ENCODE measurements around the gene POU5F2. TPM values are rescaled to one million over a fixed set of nuclear protein-coding genes. Genes with fewer than 3 reads are reported as not detected.

POU5F2 gene
- total RNA-seq, 4 donors from 2014 or later, result 4.7 to 9.4 (median 6.0) TPM

DNA sequence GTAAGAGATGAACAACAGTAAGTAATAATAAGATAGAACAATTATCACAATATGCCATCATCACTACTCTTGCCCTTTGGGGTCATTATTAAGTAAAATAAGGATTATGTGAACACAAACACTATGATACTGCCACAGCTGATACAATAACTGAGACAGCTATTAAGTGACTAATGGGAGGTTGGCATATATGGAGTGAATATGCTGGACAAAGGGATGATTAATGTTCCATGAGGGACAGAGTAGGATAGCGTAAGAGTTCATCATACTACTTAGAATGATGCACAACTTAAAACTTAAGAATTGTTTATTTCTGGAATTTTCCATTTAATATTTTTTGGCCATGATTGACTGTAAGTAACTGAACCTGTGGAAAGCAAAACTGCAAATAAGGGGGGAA, 16.6 kb downstream of the POU5F2 start:
- Histone ChIP-seq H3K4me3 (replicated peaks in 1 of 3) (no peak overlapping the region), H3K27me3 (no peaks in the 10 kb centered on the region), H3K4me1 (no peaks in the 10 kb centered on the region), H3K27ac (no peak overlapping the region), H3K9me3 (no peaks in the 10 kb centered on the region), H3K36me3 (no peaks in the 10 kb centered on the region)
- WGBS, 2 donors, result 94 to 96% methylated on average over 1 of the region's 1 CpG
- intact Hi-C loops (cut with DNase I), result no loop called here
- no peak for DNase-seq
- TF ChIP-seq CTCF (IDR thresholded peaks at IDR 0.05) (no peak), POLR2A (IDR thresholded peaks at IDR 0.05) (no peak)

GRCh38 chr5:93723681-93724080, 17.7 kb downstream of the POU5F2 start:
- H3K4me3 ChIP-seq (replicated peaks in 1 of 3), result no peak overlapping the region
- DNase-seq, result no peak
- TF ChIP-seq POLR2A (IDR thresholded peaks at IDR 0.05) (no peak), CTCF (IDR thresholded peaks at IDR 0.05) (no peak)
- no peaks in the 10 kb centered on the region for H3K9me3 ChIP-seq
- no peaks in the 10 kb centered on the region for H3K27me3 ChIP-seq
- H3K4me1 ChIP-seq, result no peaks in the 10 kb centered on the region
- 84 to 87% methylated on average over 4 of the region's 4 CpGs for WGBS, 2 donors
- no peak overlapping the region for H3K27ac ChIP-seq
- no peaks in the 10 kb centered on the region for H3K36me3 ChIP-seq
- intact Hi-C loops (cut with DNase I), result no loop called here

- no peak for DNase-seq
- Histone ChIP-seq H3K4me3 (replicated peaks in 1 of 3) (no peak overlapping the region), H3K27ac (no peak overlapping the region), H3K27me3 (no peaks in the 10 kb centered on the region), H3K4me1 (no peaks in the 10 kb centered on the region), H3K9me3 (no peaks in the 10 kb centered on the region), H3K36me3 (no peaks in the 10 kb centered on the region)
- intact Hi-C loops (cut with DNase I), result no loop called here
- no peak for TF ChIP-seq POLR2A (IDR thresholded peaks at IDR 0.05)
- no peak for TF ChIP-seq CTCF (IDR thresholded peaks at IDR 0.05)
These were observed 18.4 kb downstream of the POU5F2 start for GRCh38 chr5:93723005-93723404.

- intact Hi-C loops (cut with DNase I), result no loop called here
These were observed 18.8 kb downstream of the POU5F2 start for GRCh38 chr5:93722588-93722987.

DNA sequence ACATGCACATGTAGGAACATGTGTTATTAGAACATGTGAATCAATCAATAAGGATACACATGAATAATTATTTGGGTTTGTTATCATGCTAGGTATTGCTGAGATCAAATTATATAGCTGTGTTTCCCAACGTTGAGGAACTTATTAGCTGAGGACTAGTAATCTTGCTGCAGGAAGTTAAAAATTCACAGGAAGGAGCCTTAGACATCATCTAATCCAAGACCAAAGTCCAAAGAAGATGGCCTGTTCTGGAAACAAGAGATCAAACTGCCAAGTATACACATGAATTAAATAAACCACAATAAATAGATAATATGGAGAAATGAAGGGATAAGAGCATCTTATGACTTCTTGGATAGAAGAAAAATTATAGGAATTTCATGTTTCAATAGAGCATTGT, 19.9 kb downstream of the POU5F2 start:
- Histone ChIP-seq H3K4me1 (no peaks in the 10 kb centered on the region), H3K36me3 (no peaks in the 10 kb centered on the region), H3K9me3 (no peaks in the 10 kb centered on the region), H3K4me3 (replicated peaks in 1 of 3) (no peak overlapping the region), H3K27ac (no peak overlapping the region), H3K27me3 (no peaks in the 10 kb centered on the region)
- no peak for DNase-seq
- TF ChIP-seq POLR2A (IDR thresholded peaks at IDR 0.05) (no peak), CTCF (IDR thresholded peaks at IDR 0.05) (no peak)
- intact Hi-C loops (cut with DNase I), result no loop called here
- WGBS, 2 donors, result 50 to 65% methylated on average over 1 of the region's 1 CpG

More at GRCh38 chr5:93722588-93722987, 18.8 kb downstream of the POU5F2 start:
- Histone ChIP-seq H3K27me3 (no peaks in the 10 kb centered on the region), H3K36me3 (no peaks in the 10 kb centered on the region), H3K9me3 (no peaks in the 10 kb centered on the region), H3K4me3 (replicated peaks in 1 of 3) (no peak overlapping the region), H3K27ac (no peak overlapping the region), H3K4me1 (no peaks in the 10 kb centered on the region)
- no peak for TF ChIP-seq POLR2A (IDR thresholded peaks at IDR 0.05)
- no peak for TF ChIP-seq CTCF (IDR thresholded peaks at IDR 0.05)
- no peak for DNase-seq
- 77 to 80% methylated on average over 3 of the region's 3 CpGs for WGBS, 2 donors

Data from thyroid gland (tissue), 4 donors.